Gastrocnemius medialis (tissue), 4 donors: ENCODE measurements around the gene IRF2. TPM values are rescaled to one million over a fixed set of nuclear protein-coding genes. Genes with fewer than 3 reads are reported as not detected.
"Not testable (repeated sequence)": the region's sequence is repeated elsewhere in the genome, so short reads cannot be mapped to it uniquely, and the experiment has no call there.

Source experiments
- ATAC-seq, 2 donors: fragments of 150-250 bp; one replicate each; pipeline ENCODE4 v1.9.1; 2016
- DNase-seq, 2 donors: peaks; one replicate each; pipeline ENCODE4 v3.0.0-alpha.2; 2019
- H3K27ac ChIP-seq, 4 donors: fragments of 200-600 bp; sonication (generic); 1 replicate in 1 of 4; 2 replicates in 3 of 4; pipeline ENCODE4 v1.5.1; 2016 to 2018; ENCODE audit warnings: mild to moderate bottlenecking in 2 of 4, moderate library complexity in 1 of 4
- H3K27me3 ChIP-seq, 3 donors: fragments of 200-600 bp; sonication (generic) in 2 of 3; 1 replicate in 1 of 3; 2 replicates in 2 of 3; pipeline versions ENCODE4 v1.5.1 to v1.6.0; 2016 to 2019; ENCODE audit warnings: mild to moderate bottlenecking in 1 of 3, moderate library complexity in 1 of 3
- H3K36me3 ChIP-seq, 2 donors: fragments of 200-600 bp; sonication (generic) in 1 of 2; one replicate each; pipeline ENCODE4 v1.5.1; 2017 to 2018
- H3K4me1 ChIP-seq, 2 donors: fragments of 200-600 bp; sonication (generic) in 1 of 2; one replicate each; pipeline ENCODE4 v1.5.1; 2016 to 2017; ENCODE audit warnings: mild to moderate bottlenecking in 2 of 2
- H3K4me3 ChIP-seq, 4 donors: fragments of 200-600 bp; sonication (generic) in 3 of 4; 1 replicate in 1 of 4; 2 replicates in 3 of 4; pipeline ENCODE4 v1.5.1; 2016 to 2019; ENCODE audit warnings: mild to moderate bottlenecking in 2 of 4
- H3K9me3 ChIP-seq, 3 donors: fragments of 200-600 bp; sonication (generic) in 2 of 3; 1 replicate in 1 of 3; 2 replicates in 2 of 3; pipeline ENCODE4 v1.5.1; 2016 to 2019
- POLR2A ChIP-seq, 2 donors: fragments of 450-650 bp; IDR thresholded peaks; one replicate each; pipeline ENCODE4 v1.6.1; 2017; ENCODE audit warnings: antibody characterized with exemption in 2 of 2, mild to moderate bottlenecking in 2 of 2, moderate library complexity in 2 of 2
- in situ Hi-C, 4 donors: fragments of 200-750 bp; cut with MboI; loops; one replicate each; pipeline versions ENCODE4 v1.15.0 to v1.8.0; 2017; ENCODE audit warnings: low sequenced_read_pairs in 4 of 4
- intact Hi-C: fragments of 100-400 bp; cut with DNase I; formaldehyde crosslinking; loops from one replicate; pipeline ENCODE4 v1.15.1; 2023; ENCODE audit warnings: low total_unique reads
- total RNA-seq, 4 donors: library from RNA; depleted of rRNA; stranded (reverse); fragments of >200 nt; gene quantifications; one replicate each; pipeline versions ENCODE4 v1.1.0 to v1.2.3, GENCODE V29; 2016
- TF ChIP-seq, protein P1 (sequence below), 5 experiments: fragments of 450-650 bp in 3 of 5; fragments of 200-600 bp in 2 of 5; sonication (generic) in 2 of 5; IDR thresholded peaks in 4 of 5; conservative IDR thresholded peaks in 1 of 5; 1 replicate in 4 of 5; 2 replicates in 1 of 5; pipeline ENCODE4 v1.5.1; 2016 to 2019; ENCODE audit warnings: antibody characterized with exemption in 5 of 5, mild to moderate bottlenecking in 3 of 5, moderate library complexity in 3 of 5

The IRF2 gene
- total RNA-seq, 4 donors from 2014 or later, result 20.9 to 37.1 (median 32.8) TPM

DNA sequence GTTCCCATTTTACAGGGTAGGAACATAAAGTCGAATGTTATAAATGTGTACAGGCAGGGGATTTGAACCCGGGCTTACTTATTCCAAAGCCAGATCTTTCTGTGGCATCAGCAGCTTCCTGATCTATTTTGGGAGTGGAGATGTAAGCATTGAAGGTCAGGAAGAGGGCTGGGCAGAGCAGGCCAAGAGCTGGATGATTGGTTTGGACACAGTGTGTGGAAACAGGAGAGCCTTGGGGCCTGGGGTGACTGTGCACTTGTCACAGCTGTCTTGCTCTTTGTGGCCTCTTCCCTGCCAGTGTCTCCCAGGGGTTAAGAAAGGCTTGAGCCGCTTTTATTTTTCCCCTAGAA is 128.8 kb downstream of the IRF2 start:
- DNase-seq (peak; percentile 84 to 95), ATAC-seq (peak; percentile 63 to 68)
- no peak overlapping the region for H3K4me3 ChIP-seq
- TF ChIP-seq, protein P1, sequence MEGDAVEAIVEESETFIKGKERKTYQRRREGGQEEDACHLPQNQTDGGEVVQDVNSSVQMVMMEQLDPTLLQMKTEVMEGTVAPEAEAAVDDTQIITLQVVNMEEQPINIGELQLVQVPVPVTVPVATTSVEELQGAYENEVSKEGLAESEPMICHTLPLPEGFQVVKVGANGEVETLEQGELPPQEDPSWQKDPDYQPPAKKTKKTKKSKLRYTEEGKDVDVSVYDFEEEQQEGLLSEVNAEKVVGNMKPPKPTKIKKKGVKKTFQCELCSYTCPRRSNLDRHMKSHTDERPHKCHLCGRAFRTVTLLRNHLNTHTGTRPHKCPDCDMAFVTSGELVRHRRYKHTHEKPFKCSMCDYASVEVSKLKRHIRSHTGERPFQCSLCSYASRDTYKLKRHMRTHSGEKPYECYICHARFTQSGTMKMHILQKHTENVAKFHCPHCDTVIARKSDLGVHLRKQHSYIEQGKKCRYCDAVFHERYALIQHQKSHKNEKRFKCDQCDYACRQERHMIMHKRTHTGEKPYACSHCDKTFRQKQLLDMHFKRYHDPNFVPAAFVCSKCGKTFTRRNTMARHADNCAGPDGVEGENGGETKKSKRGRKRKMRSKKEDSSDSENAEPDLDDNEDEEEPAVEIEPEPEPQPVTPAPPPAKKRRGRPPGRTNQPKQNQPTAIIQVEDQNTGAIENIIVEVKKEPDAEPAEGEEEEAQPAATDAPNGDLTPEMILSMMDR (IDR thresholded peaks at IDR 0.05 in 4 of 5, conservative IDR thresholded peaks at IDR 0.05 in 1 of 5), result no peak
- TF ChIP-seq POLR2A (IDR thresholded peaks at IDR 0.05), result peak; percentile 55 to 59
- in situ Hi-C loops, result no loop called here
- no peaks in the 10 kb centered on the region for H3K27me3 ChIP-seq
- peak overlapping the region; percentile 91 to 97 (median 92) for H3K27ac ChIP-seq
- peaks cover 61 to 66% of the 10 kb centered on the region in 2 donors for H3K4me1 ChIP-seq
- intact Hi-C loops, result loop anchor here (1.0 to 10.0 kb wide), 6 partner anchors 52 to 1189 kb away; partner anchors contain the start of genes ANKRD37, IRF2, LRP2BP and PDLIM3
- H3K36me3 ChIP-seq, result no peaks in the 10 kb centered on the region
- H3K9me3 ChIP-seq, result no peaks in the 10 kb centered on the region

DNA sequence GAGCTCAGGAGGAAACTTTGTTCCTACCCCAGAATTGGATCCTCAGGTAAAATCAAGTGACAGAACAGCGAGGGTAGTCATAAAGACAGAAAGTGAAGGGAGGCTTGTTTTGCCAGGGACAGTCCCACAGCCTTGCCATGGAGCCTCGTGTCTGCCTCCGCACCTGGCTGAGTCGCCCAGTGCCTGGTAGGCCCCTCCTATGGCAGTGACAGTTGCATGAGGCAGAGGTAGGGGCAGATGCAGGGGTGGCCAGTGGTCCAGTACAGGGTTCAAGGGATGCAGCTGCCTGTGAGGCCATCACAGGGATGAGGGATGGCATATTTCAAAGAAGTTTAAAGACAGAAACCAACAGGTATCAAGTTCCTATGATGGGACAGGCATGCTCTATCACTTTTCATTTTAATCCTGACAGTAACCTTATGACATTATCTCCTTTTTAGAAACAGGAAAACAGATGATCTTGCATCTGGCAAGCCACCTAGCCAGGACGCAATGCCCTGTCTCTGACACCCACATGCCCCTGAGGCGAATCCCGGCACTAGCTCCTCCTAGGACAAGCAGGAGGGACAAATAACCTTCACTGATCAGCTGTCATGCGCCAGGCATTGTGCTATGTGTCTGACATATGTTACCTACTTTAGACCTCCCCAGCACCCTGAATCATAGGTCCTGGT is 129.3 kb downstream of the IRF2 start:
- no peaks in the 10 kb centered on the region for H3K36me3 ChIP-seq
- no peaks in the 10 kb centered on the region for H3K9me3 ChIP-seq
- peak overlapping the region; percentile 91 to 97 (median 92) for H3K27ac ChIP-seq
- DNase-seq (peak; percentile 73 to 84), ATAC-seq (peak; percentile 40 to 47)
- no peak overlapping the region for H3K4me3 ChIP-seq
- H3K4me1 ChIP-seq, result peaks cover 61 to 66% of the 10 kb centered on the region in 2 donors
- in situ Hi-C loops (no loop called here), intact Hi-C loops (loop anchor here (1.0 to 10.0 kb wide), 7 partner anchors 52 to 1190 kb away; partner anchors contain the start of genes ANKRD37, IRF2, LRP2BP and PDLIM3)
- TF ChIP-seq, protein P1 (IDR thresholded peaks at IDR 0.05 in 4 of 5, conservative IDR thresholded peaks at IDR 0.05 in 1 of 5), result no peak
- no peak for TF ChIP-seq POLR2A (IDR thresholded peaks at IDR 0.05)
- no peaks in the 10 kb centered on the region for H3K27me3 ChIP-seq

DNA sequence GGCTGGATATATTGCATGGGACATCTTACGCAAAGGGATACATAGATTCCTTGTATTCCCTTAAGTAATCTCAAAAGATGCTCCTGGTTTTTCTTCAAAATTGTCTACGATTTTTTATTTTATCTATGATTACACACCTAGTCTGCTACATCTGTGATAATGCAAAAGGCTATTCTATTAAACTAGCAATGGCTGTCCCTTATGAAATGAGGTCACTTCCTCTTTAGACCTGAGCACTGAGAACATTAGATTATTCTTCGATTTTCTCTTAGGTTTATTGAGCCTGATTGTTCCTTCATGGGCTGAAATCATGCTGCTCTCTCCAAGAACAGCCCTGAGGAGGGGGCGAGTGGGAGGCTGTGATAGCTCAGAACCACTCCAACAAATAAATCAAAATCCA is 129.9 kb downstream of the IRF2 start:
- in situ Hi-C loops, result no loop called here
- no peaks in the 10 kb centered on the region for H3K36me3 ChIP-seq

DNA sequence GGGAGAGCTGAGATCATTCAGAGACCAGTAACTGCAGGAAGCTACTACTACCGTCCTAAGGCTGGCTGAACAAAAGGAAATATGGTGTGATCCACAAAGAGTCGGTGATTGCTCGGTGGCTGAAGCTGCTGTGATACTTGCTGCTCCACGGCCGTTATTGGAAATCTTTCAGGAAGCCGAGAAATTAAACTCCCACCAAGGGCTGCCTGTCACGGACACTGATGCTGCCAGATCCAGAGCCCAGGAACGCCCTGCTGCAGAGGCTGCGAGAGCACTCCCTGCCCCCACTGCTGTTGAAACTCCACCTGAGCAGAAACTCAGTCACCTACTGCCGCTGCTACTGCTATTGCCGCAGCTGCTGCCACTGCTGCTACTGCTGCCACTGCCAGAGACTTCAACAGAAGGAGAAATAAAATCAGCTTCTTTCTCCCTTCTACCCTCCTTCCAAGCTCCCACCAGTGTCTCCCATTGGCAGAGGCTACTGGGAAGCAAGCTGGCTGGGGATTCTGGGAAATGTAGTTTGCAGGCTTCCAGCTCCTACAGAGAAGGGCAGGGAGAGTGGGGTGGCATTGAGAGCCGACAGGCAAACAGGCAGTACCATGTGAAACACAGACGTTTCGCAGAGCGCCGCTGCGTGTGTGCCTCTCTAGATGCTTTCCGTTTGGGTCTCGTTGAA is 130.7 kb downstream of the IRF2 start:
- Histone ChIP-seq H3K27me3 (no peaks in the 10 kb centered on the region), H3K27ac (peak overlapping the region; percentile 91 to 97 (median 92)), H3K9me3 (no peaks in the 10 kb centered on the region), H3K4me3 (peak overlapping the region; percentile 56 to 82 (median 67)), H3K4me1 (peaks cover 51 to 54% of the 10 kb centered on the region in 2 donors), H3K36me3 (no peaks in the 10 kb centered on the region)
- intact Hi-C loops, result loop anchor here (1.0 to 10.0 kb wide), 5 partner anchors 194 to 1191 kb away; partner anchors contain the start of genes ANKRD37, LRP2BP, PDLIM3 and SLC25A4
- ATAC-seq (peak; percentile 64 to 69), DNase-seq (peak; percentile 77 to 84)
- in situ Hi-C loops, result no loop called here
- peak; percentile 50 to 69 for TF ChIP-seq POLR2A (IDR thresholded peaks at IDR 0.05)
- TF ChIP-seq, protein P1 (IDR thresholded peaks at IDR 0.05 in 4 of 5, conservative IDR thresholded peaks at IDR 0.05 in 1 of 5), result no peak

More for the DNA sequence above, 129.9 kb downstream of the IRF2 start:
- no peak for DNase-seq
- intact Hi-C loops, result loop anchor here (1.0 to 10.0 kb wide), 5 partner anchors 193 to 1190 kb away; partner anchors contain the start of genes ANKRD37, LRP2BP, PDLIM3 and SLC25A4
- no peak for ATAC-seq
- TF ChIP-seq, protein P1 (IDR thresholded peaks at IDR 0.05 in 4 of 5, conservative IDR thresholded peaks at IDR 0.05 in 1 of 5), result no peak
- H3K27ac ChIP-seq, result peak overlapping the region; percentile 91 to 97 (median 92)
- no peak overlapping the region for H3K4me3 ChIP-seq
- H3K9me3 ChIP-seq, result no peaks in the 10 kb centered on the region
- H3K27me3 ChIP-seq, result no peaks in the 10 kb centered on the region
- peaks cover 59 to 62% of the 10 kb centered on the region in 2 donors for H3K4me1 ChIP-seq

DNA sequence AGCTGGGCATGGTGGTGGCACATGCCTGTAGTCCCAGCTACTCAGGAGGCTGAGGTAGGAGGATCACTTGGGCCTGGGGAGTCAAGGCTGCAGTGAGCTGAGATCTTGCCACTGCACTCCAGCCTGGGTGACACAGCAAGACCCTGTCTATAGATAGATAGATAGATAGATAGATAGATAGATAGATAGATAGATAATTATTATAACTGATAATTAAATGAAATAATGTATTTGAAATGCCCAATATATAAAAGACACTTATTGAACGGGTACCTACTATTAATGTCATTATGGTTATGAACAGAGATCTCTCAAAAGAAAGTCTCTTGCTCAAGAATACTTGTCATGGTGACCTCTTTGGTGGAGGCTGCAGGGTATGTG is 131.5 kb downstream of the IRF2 start:
- H3K36me3 ChIP-seq, DNase-seq, ATAC-seq, H3K9me3 ChIP-seq, in situ Hi-C loops, H3K27me3 ChIP-seq: not testable (repeated sequence)
- peaks cover 44 to 46% of the 10 kb centered on the region in 2 donors for H3K4me1 ChIP-seq
- peak overlapping the region; percentile 91 to 97 (median 92) for H3K27ac ChIP-seq
- peak overlapping the region in 2 of 4 donors; percentile 67 for H3K4me3 ChIP-seq
- intact Hi-C loops, result loop anchor here (10.0 kb wide), 4 partner anchors 472 to 1192 kb away; partner anchors contain the start of genes ANKRD37, LRP2BP, PDLIM3 and SLC25A4
